ENCODE measurements around the gene ADAMTS2.

ADAMTS2 gene

GRCh38 chr5:179228341-179229121, 116.7 kb downstream of the ADAMTS2 start:
- Histone ChIP-seq H3K36me3 (ENCODE audit: control insufficient read depth, insufficient read depth, low read length) (no peaks in the 10 kb centered on the region), H3K4me1 (ENCODE audit: control insufficient read depth, insufficient read depth, low read length) (no peaks in the 10 kb centered on the region), H3K9ac (ENCODE audit: low read length) (no peak overlapping the region), H3K4me3 (ENCODE audit: low read length) (no peak overlapping the region), H3K27me3 (ENCODE audit: control insufficient read depth, insufficient read depth, low read length) (no peaks in the 10 kb centered on the region), H3K27ac (ENCODE audit: low read depth, low read length) (no peak overlapping the region)

- Histone ChIP-seq H3K27me3 (ENCODE audit: control insufficient read depth, insufficient read depth, low read length) (no peaks in the 10 kb centered on the region), H3K4me1 (ENCODE audit: control insufficient read depth, insufficient read depth, low read length) (no peaks in the 10 kb centered on the region), H3K4me3 (ENCODE audit: low read length) (no peak overlapping the region), H3K27ac (ENCODE audit: low read depth, low read length) (no peak overlapping the region), H3K9ac (ENCODE audit: low read length) (no peak overlapping the region), H3K36me3 (ENCODE audit: control insufficient read depth, insufficient read depth, low read length) (no peaks in the 10 kb centered on the region)
Measured at GRCh38 chr5:179227580-179228311, 117.5 kb downstream of the ADAMTS2 start.

GRCh38 chr5:179227229-179227579, 118.1 kb downstream of the ADAMTS2 start:
- Histone ChIP-seq H3K4me1 (ENCODE audit: control insufficient read depth, insufficient read depth, low read length) (no peaks in the 10 kb centered on the region), H3K36me3 (ENCODE audit: control insufficient read depth, insufficient read depth, low read length) (no peaks in the 10 kb centered on the region), H3K9ac (ENCODE audit: low read length) (no peak overlapping the region), H3K4me3 (ENCODE audit: low read length) (no peak overlapping the region), H3K27me3 (ENCODE audit: control insufficient read depth, insufficient read depth, low read length) (no peaks in the 10 kb centered on the region), H3K27ac (ENCODE audit: low read depth, low read length) (no peak overlapping the region)

- no peaks in the 10 kb centered on the region for H3K27me3 ChIP-seq (ENCODE audit: control insufficient read depth, insufficient read depth, low read length)
- H3K27ac ChIP-seq (ENCODE audit: low read depth, low read length) = no peak overlapping the region
- no peak overlapping the region for H3K4me3 ChIP-seq (ENCODE audit: low read length)
- H3K9ac ChIP-seq (ENCODE audit: low read length) = no peak overlapping the region
- H3K36me3 ChIP-seq (ENCODE audit: control insufficient read depth, insufficient read depth, low read length) = no peaks in the 10 kb centered on the region
- H3K4me1 ChIP-seq (ENCODE audit: control insufficient read depth, insufficient read depth, low read length) = no peaks in the 10 kb centered on the region
Measured at GRCh38 chr5:179226696-179227095, 118.6 kb downstream of the ADAMTS2 start.

GRCh38 chr5:179225387-179225786, 119.9 kb downstream of the ADAMTS2 start:
- H3K27ac ChIP-seq (ENCODE audit: low read depth, low read length) = no peak overlapping the region
- no peaks in the 10 kb centered on the region for H3K4me1 ChIP-seq (ENCODE audit: control insufficient read depth, insufficient read depth, low read length)
- H3K4me3 ChIP-seq (ENCODE audit: low read length) = no peak overlapping the region
- H3K27me3 ChIP-seq (ENCODE audit: control insufficient read depth, insufficient read depth, low read length) = no peaks in the 10 kb centered on the region
- no peaks in the 10 kb centered on the region for H3K36me3 ChIP-seq (ENCODE audit: control insufficient read depth, insufficient read depth, low read length)
- no peak overlapping the region for H3K9ac ChIP-seq (ENCODE audit: low read length)

GRCh38 chr5:179224741-179225140, 120.5 kb downstream of the ADAMTS2 start:
- H3K27me3 ChIP-seq (ENCODE audit: control insufficient read depth, insufficient read depth, low read length) = no peaks in the 10 kb centered on the region
- H3K27ac ChIP-seq (ENCODE audit: low read depth, low read length) = no peak overlapping the region
- H3K4me3 ChIP-seq (ENCODE audit: low read length) = no peak overlapping the region
- H3K36me3 ChIP-seq (ENCODE audit: control insufficient read depth, insufficient read depth, low read length) = no peaks in the 10 kb centered on the region
- H3K4me1 ChIP-seq (ENCODE audit: control insufficient read depth, insufficient read depth, low read length) = no peaks in the 10 kb centered on the region
- no peak overlapping the region for H3K9ac ChIP-seq (ENCODE audit: low read length)

- Histone ChIP-seq H3K27me3 (ENCODE audit: control insufficient read depth, insufficient read depth, low read length) (no peaks in the 10 kb centered on the region), H3K9ac (ENCODE audit: low read length) (no peak overlapping the region), H3K27ac (ENCODE audit: low read depth, low read length) (no peak overlapping the region), H3K4me1 (ENCODE audit: control insufficient read depth, insufficient read depth, low read length) (no peaks in the 10 kb centered on the region), H3K36me3 (ENCODE audit: control insufficient read depth, insufficient read depth, low read length) (no peaks in the 10 kb centered on the region), H3K4me3 (ENCODE audit: low read length) (no peak overlapping the region)
Measured at GRCh38 chr5:179223961-179224360, 121.3 kb downstream of the ADAMTS2 start.

- no peak overlapping the region for H3K27ac ChIP-seq (ENCODE audit: low read depth, low read length)
- H3K4me3 ChIP-seq (ENCODE audit: low read length) = no peak overlapping the region
- no peaks in the 10 kb centered on the region for H3K36me3 ChIP-seq (ENCODE audit: control insufficient read depth, insufficient read depth, low read length)
- H3K27me3 ChIP-seq (ENCODE audit: control insufficient read depth, insufficient read depth, low read length) = no peaks in the 10 kb centered on the region
- H3K4me1 ChIP-seq (ENCODE audit: control insufficient read depth, insufficient read depth, low read length) = no peaks in the 10 kb centered on the region
- H3K9ac ChIP-seq (ENCODE audit: low read length) = no peak overlapping the region
Measured at GRCh38 chr5:179223528-179223927, 121.7 kb downstream of the ADAMTS2 start.

- no peak overlapping the region for H3K9ac ChIP-seq (ENCODE audit: low read length)
- no peak overlapping the region for H3K27ac ChIP-seq (ENCODE audit: low read depth, low read length)
- H3K36me3 ChIP-seq (ENCODE audit: control insufficient read depth, insufficient read depth, low read length) = no peaks in the 10 kb centered on the region
- no peaks in the 10 kb centered on the region for H3K27me3 ChIP-seq (ENCODE audit: control insufficient read depth, insufficient read depth, low read length)
- H3K4me3 ChIP-seq (ENCODE audit: low read length) = no peak overlapping the region
- H3K4me1 ChIP-seq (ENCODE audit: control insufficient read depth, insufficient read depth, low read length) = peaks cover 2% of the 10 kb centered on the region
Measured at GRCh38 chr5:179222246-179223017, 122.8 kb downstream of the ADAMTS2 start.

GRCh38 chr5:179221877-179222220, 123.4 kb downstream of the ADAMTS2 start:
- Histone ChIP-seq H3K4me1 (ENCODE audit: control insufficient read depth, insufficient read depth, low read length) (peaks cover 2% of the 10 kb centered on the region), H3K36me3 (ENCODE audit: control insufficient read depth, insufficient read depth, low read length) (no peaks in the 10 kb centered on the region), H3K27me3 (ENCODE audit: control insufficient read depth, insufficient read depth, low read length) (no peaks in the 10 kb centered on the region), H3K9ac (ENCODE audit: low read length) (no peak overlapping the region), H3K27ac (ENCODE audit: low read depth, low read length) (no peak overlapping the region), H3K4me3 (ENCODE audit: low read length) (no peak overlapping the region)

- Histone ChIP-seq H3K4me1 (ENCODE audit: control insufficient read depth, insufficient read depth, low read length) (peaks cover 2% of the 10 kb centered on the region), H3K27me3 (ENCODE audit: control insufficient read depth, insufficient read depth, low read length) (no peaks in the 10 kb centered on the region), H3K27ac (ENCODE audit: low read depth, low read length) (no peak overlapping the region), H3K4me3 (ENCODE audit: low read length) (no peak overlapping the region), H3K36me3 (ENCODE audit: control insufficient read depth, insufficient read depth, low read length) (no peaks in the 10 kb centered on the region), H3K9ac (ENCODE audit: low read length) (no peak overlapping the region)
Measured at GRCh38 chr5:179221196-179221876, 123.9 kb downstream of the ADAMTS2 start.

GRCh38 chr5:179220716-179221115, 124.5 kb downstream of the ADAMTS2 start:
- H3K9ac ChIP-seq (ENCODE audit: low read length) = no peak overlapping the region
- no peaks in the 10 kb centered on the region for H3K27me3 ChIP-seq (ENCODE audit: control insufficient read depth, insufficient read depth, low read length)
- no peak overlapping the region for H3K27ac ChIP-seq (ENCODE audit: low read depth, low read length)
- no peak overlapping the region for H3K4me3 ChIP-seq (ENCODE audit: low read length)
- no peaks in the 10 kb centered on the region for H3K36me3 ChIP-seq (ENCODE audit: control insufficient read depth, insufficient read depth, low read length)
- H3K4me1 ChIP-seq (ENCODE audit: control insufficient read depth, insufficient read depth, low read length) = peaks cover 2% of the 10 kb centered on the region

Measured in rectal smooth muscle tissue (tissue), 1 donor.